K562 (cell line): ENCODE data around the gene MAP4. TPM values are rescaled to one million over a fixed set of nuclear protein-coding genes. Genes with fewer than 3 reads are reported as not detected.

ENCODE experiments used
- DEAF1 ChIP-seq: fragments of 450-650 bp; formaldehyde crosslinking; IDR thresholded peaks from 2 replicates; pipeline ENCODE4 v1.4.0; 2020; ENCODE audit warnings: mild to moderate bottlenecking, moderate library complexity
- DMBX1 ChIP-seq: fragments of 250-450 bp; sonication (Bioruptor Pico); IDR thresholded peaks from 2 replicates; pipeline ENCODE4 v1.8.0; 2022; ENCODE audit warnings: inconsistent platforms, mild to moderate bottlenecking, moderate library complexity, borderline replicate concordance
- EP400 ChIP-seq: fragments of 450-650 bp; IDR thresholded peaks from 2 replicates; pipeline ENCODE4 v1.6.1; 2017; ENCODE audit warnings: antibody characterized with exemption, mild to moderate bottlenecking, moderate library complexity
- HDAC8 ChIP-seq: fragments of 450-650 bp; IDR thresholded peaks from 2 replicates; pipeline ENCODE4 v1.6.1; 2016; ENCODE audit warnings: mild to moderate bottlenecking, missing genetic modification characterization, moderate library complexity, missing compliant biosample characterization
- NCOA1 ChIP-seq: fragments of 450-650 bp; IDR thresholded peaks from 2 replicates; pipeline ENCODE4 v1.6.1; 2016; ENCODE audit warnings: low read depth
- NR2C2 ChIP-seq, 2 experiments: fragments of 200-800 bp in 1 of 2; sonication (Bioruptor generic) in 1 of 2; sonication (generic) in 1 of 2; formaldehyde crosslinking in 1 of 2; IDR thresholded peaks; 2 replicates each; pipeline versions ENCODE4 v1.6.1 to v1.8.0; 2016 to 2022; ENCODE audit warnings: mild to moderate bottlenecking in 1 of 2, missing compliant biosample characterization in 1 of 2, missing genetic modification characterization in 1 of 2, missing genetic modification reagents in 1 of 2
- SMAD2 ChIP-seq: fragments of 150-350 bp; IDR thresholded peaks from 2 replicates; pipeline ENCODE4 v1.6.1; 2014; ENCODE audit warnings: low read depth, mild to moderate bottlenecking, low read length
- STAT5A ChIP-seq: IDR thresholded peaks from 2 replicates; pipeline ENCODE4 v1.6.1; 2012; ENCODE audit warnings: low read length, inconsistent platforms, borderline replicate concordance
- TBL1XR1 ChIP-seq, 2 experiments: IDR thresholded peaks; 2 replicates each; pipeline ENCODE4 v1.6.1; 2012; ENCODE audit warnings: improper control_type of control experiment in 2 of 2, low read length in 2 of 2, mild to moderate bottlenecking in 1 of 2
- XRCC5 ChIP-seq: fragments of 200-400 bp; formaldehyde crosslinking; IDR thresholded peaks from 2 replicates; pipeline ENCODE4 v1.6.1; 2017; ENCODE audit warnings: low read depth, mild to moderate bottlenecking, low read length
- ZFP36 ChIP-seq: fragments of 150-350 bp; IDR thresholded peaks from 2 replicates; pipeline ENCODE4 v1.6.1; 2018; ENCODE audit warnings: low read length, low read depth; ENCODE audit not compliant: partially characterized antibody
- ZFP91 ChIP-seq: sonication (generic); formaldehyde crosslinking; IDR thresholded peaks from 2 replicates; pipeline ENCODE4 v1.8.0; 2022; ENCODE audit warnings: mild to moderate bottlenecking, missing genetic modification reagents
- ZNF124 ChIP-seq: sonication (generic); formaldehyde crosslinking; IDR thresholded peaks from 2 replicates; pipeline ENCODE4 v1.8.1; 2022; ENCODE audit warnings: missing genetic modification reagents
- ZNF263 ChIP-seq: sonication (generic); formaldehyde crosslinking; IDR thresholded peaks from 2 replicates; pipeline ENCODE4 v1.8.0; 2022; ENCODE audit warnings: mild to moderate bottlenecking, missing genetic modification reagents, borderline replicate concordance
- ZSCAN32 ChIP-seq: fragments of 450-650 bp; formaldehyde crosslinking; IDR thresholded peaks from 2 replicates; pipeline ENCODE4 v1.4.0; 2020; ENCODE audit warnings: mild to moderate bottlenecking, moderate library complexity
- polyA plus RNA-seq, 8 experiments: library from polyadenylated mRNA; depleted of rRNA in 4 of 8; stranded (reverse) in 5 of 8; unstranded in 3 of 8; fragments of >200 nt; fragmentation: Nextera tagmentation in 2 of 8; fragmentation: Illumina TruSeq in 1 of 8; extraction: Ambion mirVana in 2 of 8; extraction: Trizol in 1 of 8; gene quantifications; 2 replicates each; pipeline versions ENCODE4 v1.2.1 to v1.2.3, GENCODE V29; 2011 to 2014; ENCODE audit warnings: inconsistent platforms in 1 of 8, missing spikeins in 1 of 8
- total RNA-seq, 7 experiments: library from RNA; depleted of rRNA in 6 of 7; stranded (reverse); fragments of >200 nt in 6 of 7; fragmentation: Illumina TruSeq in 2 of 7; extraction: Trizol in 2 of 7; gene quantifications; 2 replicates each; pipeline versions ENCODE4 v1.2.1 to v1.2.3, GENCODE V29; 2011 to 2021; ENCODE audit warnings: low replicate concordance in 1 of 7
- TF ChIP-seq, protein P1 (sequence below): sonication (generic); formaldehyde crosslinking; IDR thresholded peaks from 2 replicates; pipeline ENCODE4 v1.8.1; 2023; ENCODE audit warnings: mild to moderate bottlenecking, missing genetic modification reagents
- TF ChIP-seq, protein P2 (sequence below), 2 experiments: fragments of 450-650 bp in 1 of 2; IDR thresholded peaks; 2 replicates each; pipeline ENCODE4 v1.6.1; 2011 to 2017; ENCODE audit warnings: low read depth in 2 of 2, antibody characterized with exemption in 1 of 2, borderline replicate concordance in 1 of 2, low read length in 1 of 2, mild to moderate bottlenecking in 1 of 2, mixed read lengths in 1 of 2; ENCODE audit not compliant: control insufficient read depth in 1 of 2

Gene MAP4
- total and polyA plus RNA-seq, 9 of the 15 experiments (the other 6 are each of a cell fraction or from before 2014, with no cell fraction given), result 13.3 to 141 (median 36.8) TPM

DNA sequence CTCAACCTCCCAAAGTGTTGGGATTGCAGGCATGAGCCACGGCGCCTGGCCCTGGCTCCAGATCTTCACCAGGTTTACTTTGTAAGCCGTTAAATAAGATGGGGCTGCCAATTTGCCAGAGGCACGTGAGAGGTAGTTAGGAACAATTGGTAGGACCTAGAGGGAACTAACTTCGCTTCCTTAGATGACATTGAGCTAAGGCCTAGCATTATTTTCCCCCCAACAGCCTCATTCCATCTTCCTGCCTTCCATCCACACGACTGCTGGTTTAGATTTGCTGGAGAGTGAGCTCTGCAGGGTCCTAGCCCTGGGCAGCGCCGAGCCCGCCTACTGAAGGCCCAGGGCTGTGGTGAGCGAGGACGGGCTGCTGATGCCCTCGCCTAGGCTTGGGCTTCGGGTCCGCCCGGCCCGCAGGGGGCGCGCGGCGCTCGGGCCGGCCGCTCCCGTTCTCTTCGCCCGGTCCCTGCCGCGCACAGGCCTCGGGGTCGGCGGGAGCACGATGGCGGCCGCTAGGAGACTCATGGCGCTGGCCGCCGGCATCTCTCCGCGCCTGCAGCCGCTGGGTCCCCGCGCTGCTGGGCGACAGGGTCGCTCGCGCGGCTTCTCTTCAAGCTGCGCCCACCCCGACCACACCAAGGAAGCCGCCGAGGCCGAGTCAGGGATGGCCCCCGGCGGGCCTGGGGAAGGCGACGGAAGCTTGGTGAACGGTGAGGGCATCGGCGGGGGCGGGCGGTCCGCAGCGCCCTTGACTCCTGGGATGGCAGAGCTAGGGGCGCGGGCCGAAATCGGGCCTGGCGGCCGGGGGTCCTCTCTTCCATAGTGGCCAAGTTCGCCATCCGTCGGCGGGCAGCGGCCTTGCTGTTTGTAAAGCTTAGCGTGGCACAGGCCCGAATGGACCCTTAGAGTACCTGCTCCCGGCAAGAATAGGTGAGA is 191.4 kb downstream of the MAP4 start (continued):
- TF ChIP-seq DEAF1 (CRISPR knock-in tag) (peak; percentile 28; the same call in 1 of the 2 replicates), XRCC5 (peak; percentile 98; the same call in 1 of the 2 replicates), EP400 (peak; percentile 95), ZFP91 (CRISPR knock-in tag) (peak; percentile 54; the same call in 1 of the 2 replicates), NR2C2 (CRISPR knock-in tag; IDR thresholded peaks at IDR 0.05) (peak; percentile 88), NR2C2 (tag; IDR thresholded peaks at IDR 0.05) (peak; percentile 97), TBL1XR1 (IDR thresholded peaks at IDR 0.05; ENCODE audit: low read length in 2 of 2) (peak in 1 of 2 experiments; percentile 54; a peak in 1 of 4 replicates), ZNF124 (CRISPR knock-in tag) (no peak), ZSCAN32 (CRISPR knock-in tag) (0 out of 2 replicates have a peak, but pooled peaks have one; percentile 12), ZNF263 (CRISPR knock-in tag) (peak; percentile 73), STAT5A (peak; percentile 36; the same call in 1 of the 2 replicates), NCOA1 (no peak), DMBX1 (CRISPR knock-in tag) (0 out of 2 replicates have a peak, but pooled peaks have one; percentile 18), HDAC8 (tag) (no peak), SMAD2 (no peak), ZFP36 (peak; percentile 18)
- TF ChIP-seq, protein P1, sequence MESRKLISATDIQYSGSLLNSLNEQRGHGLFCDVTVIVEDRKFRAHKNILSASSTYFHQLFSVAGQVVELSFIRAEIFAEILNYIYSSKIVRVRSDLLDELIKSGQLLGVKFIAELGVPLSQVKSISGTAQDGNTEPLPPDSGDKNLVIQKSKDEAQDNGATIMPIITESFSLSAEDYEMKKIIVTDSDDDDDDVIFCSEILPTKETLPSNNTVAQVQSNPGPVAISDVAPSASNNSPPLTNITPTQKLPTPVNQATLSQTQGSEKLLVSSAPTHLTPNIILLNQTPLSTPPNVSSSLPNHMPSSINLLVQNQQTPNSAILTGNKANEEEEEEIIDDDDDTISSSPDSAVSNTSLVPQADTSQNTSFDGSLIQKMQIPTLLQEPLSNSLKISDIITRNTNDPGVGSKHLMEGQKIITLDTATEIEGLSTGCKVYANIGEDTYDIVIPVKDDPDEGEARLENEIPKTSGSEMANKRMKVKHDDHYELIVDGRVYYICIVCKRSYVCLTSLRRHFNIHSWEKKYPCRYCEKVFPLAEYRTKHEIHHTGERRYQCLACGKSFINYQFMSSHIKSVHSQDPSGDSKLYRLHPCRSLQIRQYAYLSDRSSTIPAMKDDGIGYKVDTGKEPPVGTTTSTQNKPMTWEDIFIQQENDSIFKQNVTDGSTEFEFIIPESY, result peak; percentile 73
- TF ChIP-seq, protein P2, sequence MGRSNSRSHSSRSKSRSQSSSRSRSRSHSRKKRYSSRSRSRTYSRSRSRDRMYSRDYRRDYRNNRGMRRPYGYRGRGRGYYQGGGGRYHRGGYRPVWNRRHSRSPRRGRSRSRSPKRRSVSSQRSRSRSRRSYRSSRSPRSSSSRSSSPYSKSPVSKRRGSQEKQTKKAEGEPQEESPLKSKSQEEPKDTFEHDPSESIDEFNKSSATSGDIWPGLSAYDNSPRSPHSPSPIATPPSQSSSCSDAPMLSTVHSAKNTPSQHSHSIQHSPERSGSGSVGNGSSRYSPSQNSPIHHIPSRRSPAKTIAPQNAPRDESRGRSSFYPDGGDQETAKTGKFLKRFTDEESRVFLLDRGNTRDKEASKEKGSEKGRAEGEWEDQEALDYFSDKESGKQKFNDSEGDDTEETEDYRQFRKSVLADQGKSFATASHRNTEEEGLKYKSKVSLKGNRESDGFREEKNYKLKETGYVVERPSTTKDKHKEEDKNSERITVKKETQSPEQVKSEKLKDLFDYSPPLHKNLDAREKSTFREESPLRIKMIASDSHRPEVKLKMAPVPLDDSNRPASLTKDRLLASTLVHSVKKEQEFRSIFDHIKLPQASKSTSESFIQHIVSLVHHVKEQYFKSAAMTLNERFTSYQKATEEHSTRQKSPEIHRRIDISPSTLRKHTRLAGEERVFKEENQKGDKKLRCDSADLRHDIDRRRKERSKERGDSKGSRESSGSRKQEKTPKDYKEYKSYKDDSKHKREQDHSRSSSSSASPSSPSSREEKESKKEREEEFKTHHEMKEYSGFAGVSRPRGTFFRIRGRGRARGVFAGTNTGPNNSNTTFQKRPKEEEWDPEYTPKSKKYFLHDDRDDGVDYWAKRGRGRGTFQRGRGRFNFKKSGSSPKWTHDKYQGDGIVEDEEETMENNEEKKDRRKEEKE (IDR thresholded peaks at IDR 0.05; ENCODE audit: borderline replicate concordance in 1 of 2, control insufficient read depth in 1 of 2, low read depth in 2 of 2, low read length in 1 of 2), result peak in 1 of 2 experiments; percentile 94; a peak in 2 of 4 replicates
